Activated T-cell treated with anti-CD3 and anti-CD28 coated beads, Interleukin-2, amount 50 U/mL, for 48 hours (primary cell): ENCODE results near the gene ARHGEF5.
"Not testable (repeated sequence)": the region's sequence is repeated elsewhere in the genome, so short reads cannot be mapped to it uniquely, and the experiment has no call there.

ENCODE experiments used
- DNase-seq, 2 experiments: peaks; one replicate each; pipeline ENCODE4 v3.0.0-alpha.2; 2020

ARHGEF5 gene

GRCh38 chr7:144355176-144355822 is at the start of gene ARHGEF5:
ARHGEF5 (plus strand) TSS chr7:144355402; CDS start chr7:144362670, 7,268 bp downstream.
- DNase-seq: not testable (repeated sequence)

DNA sequence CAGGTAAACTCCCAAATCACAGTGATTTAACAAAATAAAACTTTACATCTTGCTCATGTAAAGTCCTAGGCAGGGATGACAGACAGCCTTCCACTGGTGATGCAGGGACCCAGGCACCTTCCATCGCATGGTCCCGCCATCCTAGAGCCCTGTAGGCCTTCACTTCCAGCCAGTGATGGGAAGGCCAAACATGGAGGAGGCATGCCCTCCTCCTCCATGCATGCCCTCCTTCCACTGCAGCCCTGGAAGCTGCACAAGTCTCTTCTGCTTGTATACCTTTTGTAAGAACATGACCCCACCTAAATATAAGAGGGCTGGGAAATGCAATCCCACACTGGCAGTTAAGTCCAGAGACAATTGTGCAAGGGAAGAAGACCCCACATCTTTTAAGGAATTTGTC is 45.5 kb upstream of the ARHGEF5 start:
- not testable (repeated sequence) for DNase-seq

GRCh38 chr7:144311218-144311617 is 44.0 kb upstream of the ARHGEF5 start:
- not testable (repeated sequence) for DNase-seq

- DNase-seq: not testable (repeated sequence)
Observed at GRCh38 chr7:144311872-144312469, 43.2 kb upstream of the ARHGEF5 start, which contains the start of gene OR2A1. OR2A1 (plus strand) TSS chr7:144312419; CDS start chr7:144318125, 5,706 bp downstream.

DNA sequence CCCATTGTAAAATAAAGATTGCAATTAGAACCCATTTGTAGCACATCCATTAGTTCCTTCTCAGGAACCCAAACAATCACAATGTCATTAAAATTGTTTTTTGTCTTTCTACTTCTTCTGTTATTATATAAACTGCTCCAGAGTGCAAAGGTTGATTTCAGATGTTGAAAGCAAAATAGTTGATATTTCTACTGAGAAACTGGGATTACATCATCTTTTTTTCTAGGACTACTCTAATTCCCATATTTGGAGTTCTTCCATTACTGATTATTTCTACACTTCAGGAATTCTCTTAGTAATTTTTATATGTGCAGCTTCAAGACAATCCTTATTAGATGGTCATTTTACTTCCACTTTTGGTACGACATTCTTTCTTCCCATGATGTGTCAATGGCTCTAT is 37.7 kb upstream of the ARHGEF5 start:
- DNase-seq: not testable (repeated sequence)

DNA sequence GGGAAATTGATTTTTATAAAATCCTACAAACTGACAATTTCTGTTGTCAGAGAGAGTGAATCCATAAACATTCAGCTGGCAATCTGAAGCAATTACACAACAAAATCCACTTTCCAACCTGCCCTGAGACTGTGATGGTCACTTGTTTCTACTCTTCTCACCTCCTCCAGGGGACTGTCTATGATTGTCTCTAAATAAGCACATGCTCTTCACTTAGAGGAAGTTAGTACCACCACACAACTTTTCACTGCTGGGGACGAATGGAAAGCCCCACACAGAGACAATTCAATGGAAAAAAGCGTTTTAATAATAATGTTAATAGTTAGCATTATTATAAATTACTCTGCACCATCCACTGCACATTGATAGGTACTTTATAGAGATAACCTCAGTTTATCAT is 35.7 kb upstream of the ARHGEF5 start:
- not testable (repeated sequence) for DNase-seq

GRCh38 chr7:144321677-144322206 is 33.5 kb upstream of the ARHGEF5 start:
- DNase-seq: not testable (repeated sequence)

- not testable (repeated sequence) for DNase-seq
Observed at GRCh38 chr7:144323359-144323758, 31.8 kb upstream of the ARHGEF5 start.

GRCh38 chr7:144325868-144326267 is 29.3 kb upstream of the ARHGEF5 start:
- DNase-seq: not testable (repeated sequence)

- not testable (repeated sequence) for DNase-seq
Observed at GRCh38 chr7:144330044-144330443, 25.2 kb upstream of the ARHGEF5 start.

DNA sequence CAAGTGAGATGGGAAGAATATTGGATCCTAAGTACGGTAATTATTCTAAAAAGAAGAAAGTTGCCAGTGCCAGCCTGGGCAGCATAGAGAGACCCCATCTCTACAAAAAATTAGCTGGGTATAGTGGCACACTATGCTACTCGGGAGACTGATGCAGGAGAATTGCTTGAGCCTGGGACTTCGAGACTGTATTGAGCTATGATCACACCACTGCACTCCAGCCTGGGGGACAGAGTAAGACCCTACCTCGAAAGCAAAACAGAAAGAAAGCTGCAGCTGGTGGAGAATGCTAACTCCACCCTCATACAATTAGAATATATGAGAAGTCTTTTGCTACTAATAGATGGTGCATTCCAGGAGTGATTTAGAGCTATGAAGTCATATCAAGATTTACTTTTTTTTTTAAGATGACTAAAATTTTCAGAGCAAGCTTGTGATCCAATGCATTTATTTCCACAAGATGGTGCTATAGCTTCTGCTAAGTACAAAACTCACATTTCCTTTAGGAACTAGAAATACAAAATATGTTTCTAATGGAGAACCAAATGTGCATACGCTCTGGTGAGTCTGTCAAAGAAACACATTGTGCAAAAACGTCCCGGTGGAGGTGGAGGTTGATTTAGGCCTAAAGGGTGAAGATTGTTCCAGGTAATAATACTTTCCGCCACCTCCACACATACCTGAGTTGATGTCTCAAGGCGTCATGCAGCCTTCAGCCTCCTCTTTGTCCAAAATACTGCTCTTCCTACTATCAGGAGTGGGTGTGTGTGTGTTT is 23.8 kb upstream of the ARHGEF5 start:
- DNase-seq: not testable (repeated sequence)

GRCh38 chr7:144331996-144332288 is 23.3 kb upstream of the ARHGEF5 start:
- DNase-seq: not testable (repeated sequence)

- not testable (repeated sequence) for DNase-seq
Observed at GRCh38 chr7:144348625-144349024, 6.6 kb upstream of the ARHGEF5 start.

DNA sequence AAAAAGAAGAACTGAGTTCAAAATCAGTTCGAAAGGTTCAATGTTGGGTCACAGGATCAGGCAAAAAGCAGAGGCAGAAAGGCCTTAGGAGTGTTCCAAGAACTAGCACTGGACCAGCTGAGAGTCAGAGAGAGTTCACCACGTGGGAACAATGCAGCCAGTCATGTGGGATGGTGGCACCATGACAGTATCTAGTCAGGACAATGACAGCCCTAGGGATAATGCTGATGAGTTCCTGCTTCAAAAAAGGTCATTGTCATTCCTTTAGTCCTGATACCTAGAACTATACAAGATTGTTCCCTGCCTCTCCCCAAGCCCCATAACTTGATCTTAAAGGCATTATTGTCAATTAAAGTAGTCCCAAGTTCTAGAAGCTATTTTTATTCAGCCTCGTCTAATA is 3.5 kb upstream of the ARHGEF5 start:
- DNase-seq: not testable (repeated sequence)

DNA sequence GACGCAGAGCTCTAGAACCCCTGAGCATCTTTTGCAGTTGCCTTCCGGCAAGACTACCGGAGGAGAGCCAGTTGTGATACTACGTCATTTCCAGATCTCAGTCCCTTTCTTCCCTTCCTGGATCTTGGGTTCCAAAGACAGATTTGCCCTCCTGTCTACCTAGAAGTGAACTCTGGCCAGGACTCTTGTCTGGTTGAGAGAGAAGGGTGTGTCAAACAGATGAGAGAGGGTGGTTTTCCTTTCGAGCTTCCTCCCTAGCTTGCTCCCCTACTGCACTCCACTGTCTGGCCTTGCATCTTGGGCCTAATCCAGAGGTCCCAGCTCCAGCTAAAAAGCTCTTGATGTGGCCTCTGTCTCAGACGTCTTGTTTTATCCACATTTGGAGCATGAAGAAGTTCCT is 983 bp downstream of the ARHGEF5 start:
- not testable (repeated sequence) for DNase-seq

DNA sequence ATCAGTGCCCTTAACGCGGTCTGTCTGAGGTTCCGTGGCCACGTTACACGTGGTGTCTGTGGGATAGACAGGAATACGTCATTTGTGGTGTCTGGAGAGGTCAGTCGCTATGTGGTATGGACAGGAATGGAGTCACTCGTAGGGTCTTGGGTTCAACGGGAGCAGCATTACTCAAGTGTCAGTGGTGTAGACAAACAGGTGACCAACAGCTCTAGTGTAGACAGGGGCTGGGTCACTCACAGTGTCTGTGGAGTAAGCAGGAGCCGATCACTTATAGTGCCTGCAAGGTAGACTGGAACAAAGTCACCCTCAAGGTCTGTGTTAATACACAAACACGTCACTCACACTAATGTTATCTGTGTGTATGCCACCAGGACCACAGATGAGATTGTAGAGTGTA is 1.7 kb downstream of the ARHGEF5 start:
- not testable (repeated sequence) for DNase-seq

DNA sequence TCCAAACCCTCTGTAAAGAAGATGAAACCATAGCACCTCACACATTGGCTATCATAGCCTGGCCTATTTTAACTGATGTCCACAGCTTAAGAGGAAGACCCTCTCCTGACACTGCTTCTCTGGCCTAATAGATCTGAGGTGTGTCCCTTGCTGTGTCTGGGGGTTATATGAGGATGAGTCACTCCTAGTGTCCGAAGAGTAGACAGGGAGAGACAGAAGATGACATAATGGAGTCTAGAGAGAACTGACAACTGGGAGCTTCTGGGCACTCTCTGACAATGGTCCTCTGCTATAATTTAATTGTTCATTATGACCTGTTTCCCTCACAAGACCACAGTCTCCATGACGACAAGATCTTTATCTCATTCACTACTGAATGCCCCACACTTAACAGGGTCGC is 6.9 kb downstream of the ARHGEF5 start:
- not testable (repeated sequence) for DNase-seq

DNA sequence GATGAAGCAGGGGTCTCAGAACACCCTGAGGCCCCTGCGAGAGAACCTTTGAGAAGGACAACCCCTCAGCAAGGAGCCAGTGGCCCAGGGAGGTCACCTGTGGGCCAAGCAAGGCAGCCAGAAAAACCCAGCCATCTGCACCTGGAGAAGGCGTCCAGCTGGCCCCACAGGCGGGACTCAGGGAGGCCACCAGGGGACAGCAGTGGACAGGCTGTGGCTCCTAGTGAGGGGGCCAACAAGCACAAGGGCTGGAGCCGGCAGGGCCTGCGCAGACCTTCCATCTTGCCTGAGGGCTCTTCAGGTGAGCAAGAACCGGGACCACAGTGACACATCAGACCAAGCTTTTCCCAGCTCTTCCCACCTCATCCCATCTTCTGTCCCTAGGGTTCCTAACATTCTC is 10.3 kb downstream of the ARHGEF5 start:
- not testable (repeated sequence) for DNase-seq

DNA sequence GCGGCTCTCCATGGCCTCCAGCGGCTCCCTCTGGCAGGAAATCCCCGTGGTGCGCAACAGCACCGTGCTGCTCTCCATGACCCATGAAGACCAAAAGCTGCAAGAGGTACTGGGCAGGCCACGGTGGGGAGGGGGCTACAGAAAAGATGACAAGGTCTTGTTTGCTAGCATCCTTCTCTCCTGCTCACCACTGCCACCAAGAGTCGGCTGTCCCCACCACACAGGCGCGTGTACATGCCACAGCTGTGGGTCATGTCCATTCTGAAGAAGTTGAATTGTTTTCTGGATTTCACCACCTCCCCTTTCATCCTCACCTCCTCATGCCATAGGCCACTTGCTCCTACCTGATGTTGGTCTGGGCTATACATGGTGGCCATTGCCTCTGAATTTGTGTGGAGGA is 12.0 kb downstream of the ARHGEF5 start:
- DNase-seq: not testable (repeated sequence)

GRCh38 chr7:144369221-144369620 is 14.0 kb downstream of the ARHGEF5 start:
- DNase-seq: not testable (repeated sequence)

- DNase-seq: no peak
Observed at GRCh38 chr7:144378651-144379050, 23.4 kb downstream of the ARHGEF5 start.

- DNase-seq: no peak
Observed at GRCh38 chr7:144379776-144380384, 24.7 kb downstream of the ARHGEF5 start.

DNA sequence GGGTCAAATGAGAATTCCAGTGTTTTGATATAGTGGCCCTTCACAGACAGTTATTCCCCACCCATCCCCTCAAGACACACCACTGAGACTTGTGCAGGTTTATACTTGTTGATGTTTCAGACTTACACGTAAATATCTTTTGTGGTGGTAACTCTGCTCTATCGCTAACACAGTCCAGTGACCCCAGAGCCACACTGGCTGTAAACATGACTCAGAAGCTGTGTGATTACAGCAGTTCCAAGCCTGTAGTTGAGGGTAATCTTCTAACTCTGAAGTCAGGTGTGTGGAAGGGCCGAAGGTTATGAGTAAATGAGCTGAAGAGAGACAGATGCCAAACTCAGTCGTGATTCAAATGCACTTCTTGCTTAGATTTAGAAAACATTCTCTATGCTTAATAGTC is 28.9 kb downstream of the ARHGEF5 start:
- no peak for DNase-seq
